D721Med (cell line): ENCODE data around the gene ERGIC1.

Experiments
- DNase-seq: peaks from one replicate; pipeline ENCODE4 v3.0.0; 2011; ENCODE audit warnings: low spot score; ENCODE audit not compliant: insufficient read length
- FAIRE-seq: peaks from 2 replicates; lab custom pipeline; 2011; peaks lifted over from hg19 to GRCh38; lab: Jason Lieb, UNC
- CTCF ChIP-seq: IDR thresholded peaks from 2 replicates; pipeline ENCODE4 v1.5.1; 2012; ENCODE audit warnings: mild to moderate bottlenecking, control low read depth; ENCODE audit not compliant: insufficient read depth; ENCODE audit errors: missing control alignments

The ERGIC1 gene

GRCh38 chr5:172796306-172796705, 37.7 kb upstream of the ERGIC1 start:
- TF ChIP-seq CTCF = no peak
- DNase-seq = no peak
- FAIRE-seq = no peak

- DNase-seq (no peak), FAIRE-seq (no peak)
- TF ChIP-seq CTCF = no peak
These were observed 36.3 kb upstream of the ERGIC1 start for GRCh38 chr5:172797771-172798191.

GRCh38 chr5:172798422-172799215, 35.4 kb upstream of the ERGIC1 start:
- FAIRE-seq (no peak), DNase-seq (no peak)

GRCh38 chr5:172799416-172799815, 34.6 kb upstream of the ERGIC1 start:
- no peak for FAIRE-seq
- no peak for DNase-seq

More at GRCh38 chr5:172798422-172799215, 35.4 kb upstream of the ERGIC1 start:
- no peak for TF ChIP-seq CTCF

GRCh38 chr5:172800088-172800551, 33.9 kb upstream of the ERGIC1 start:
- DNase-seq = no peak
- FAIRE-seq = no peak
- TF ChIP-seq CTCF = no peak

More at GRCh38 chr5:172799416-172799815, 34.6 kb upstream of the ERGIC1 start:
- no peak for TF ChIP-seq CTCF

- FAIRE-seq = no peak
These were observed 32.8 kb upstream of the ERGIC1 start for GRCh38 chr5:172801179-172801671.

More at GRCh38 chr5:172801179-172801671, 32.8 kb upstream of the ERGIC1 start:
- DNase-seq = no peak
- TF ChIP-seq CTCF = no peak
